ENCODE measurements around the gene VHLL.

The VHLL gene

GRCh38 chr1:156291226-156292061, 7.7 kb downstream of the VHLL start:
- peak in 1 of 2 donors; percentile 23 for DNase-seq (ENCODE audit: low read depth in 2 of 2)

- no peak for DNase-seq (ENCODE audit: low read depth in 2 of 2)
These were observed 9.2 kb downstream of the VHLL start for GRCh38 chr1:156289857-156290256.

- no peak for DNase-seq (ENCODE audit: low read depth in 2 of 2)
These were observed 13.0 kb downstream of the VHLL start for GRCh38 chr1:156286061-156286460.

GRCh38 chr1:156285437-156285836, 13.7 kb downstream of the VHLL start:
- no peak for DNase-seq (ENCODE audit: low read depth in 2 of 2)

- no peak for DNase-seq (ENCODE audit: low read depth in 2 of 2)
These were observed 14.3 kb downstream of the VHLL start for GRCh38 chr1:156284757-156285156.

GRCh38 chr1:156284112-156284511, 15.0 kb downstream of the VHLL start, which contains the start of gene TMEM79:
TMEM79 (plus strand) TSS chr1:156284325; CDS start chr1:156285227, 902 bp downstream.
- DNase-seq (ENCODE audit: low read depth in 2 of 2): no peak

GRCh38 chr1:156283521-156283920, 15.6 kb downstream of the VHLL start:
- DNase-seq (ENCODE audit: low read depth in 2 of 2): no peak

GRCh38 chr1:156282479-156283222, 16.5 kb downstream of the VHLL start, which contains the start of gene SMG5:
SMG5 (minus strand) TSS chr1:156282825; CDS start chr1:156282680, 145 bp downstream.
- DNase-seq (ENCODE audit: low read depth in 2 of 2): peak; percentile 89 to 93

- DNase-seq (ENCODE audit: low read depth in 2 of 2): peak in 1 of 2 donors; percentile 5
These were observed 17.2 kb downstream of the VHLL start for GRCh38 chr1:156281693-156282478.

- DNase-seq (ENCODE audit: low read depth in 2 of 2): peak; percentile 37 to 47
These were observed 17.8 kb downstream of the VHLL start for GRCh38 chr1:156281281-156281680.

- DNase-seq (ENCODE audit: low read depth in 2 of 2): no peak
These were observed 19.3 kb downstream of the VHLL start for GRCh38 chr1:156279837-156280236.

- no peak for DNase-seq (ENCODE audit: low read depth in 2 of 2)
These were observed 22.1 kb downstream of the VHLL start for GRCh38 chr1:156276966-156277381.

- DNase-seq (ENCODE audit: low read depth in 2 of 2): no peak
These were observed 22.6 kb downstream of the VHLL start for GRCh38 chr1:156276532-156276931.

- no peak for DNase-seq (ENCODE audit: low read depth in 2 of 2)
These were observed 28.8 kb downstream of the VHLL start for GRCh38 chr1:156270314-156270713.

GRCh38 chr1:156268336-156268735, 30.8 kb downstream of the VHLL start:
- no peak for DNase-seq (ENCODE audit: low read depth in 2 of 2)

- DNase-seq (ENCODE audit: low read depth in 2 of 2): no peak
These were observed 33.1 kb downstream of the VHLL start for GRCh38 chr1:156266051-156266450.

GRCh38 chr1:156263288-156263655, 35.8 kb downstream of the VHLL start:
- no peak for DNase-seq (ENCODE audit: low read depth in 2 of 2)

GRCh38 chr1:156262461-156263287, 36.4 kb downstream of the VHLL start:
- DNase-seq (ENCODE audit: low read depth in 2 of 2): no peak

- no peak for DNase-seq (ENCODE audit: low read depth in 2 of 2)
These were observed 38.2 kb downstream of the VHLL start for GRCh38 chr1:156260896-156261295.

- no peak for DNase-seq (ENCODE audit: low read depth in 2 of 2)
These were observed 39.3 kb downstream of the VHLL start for GRCh38 chr1:156259805-156260204.

- DNase-seq (ENCODE audit: low read depth in 2 of 2): no peak
These were observed 40.2 kb downstream of the VHLL start for GRCh38 chr1:156258859-156259258.

Data from stimulated activated CD8-positive, alpha-beta memory T cell treated with anti-CD3 and anti-CD28 coated beads, Interleukin-2, amount 100 ng/mL, for 48 hours (primary cell).